ENCODE results near the gene FNDC4. TPM values are rescaled to one million over a fixed set of nuclear protein-coding genes. Genes with fewer than 3 reads are reported as not detected.
"Not testable (repeated sequence)": the region's sequence is repeated elsewhere in the genome, so short reads cannot be mapped to it uniquely, and the experiment has no call there.

The FNDC4 gene
- total RNA-seq: 28.2 and 30.0 TPM in 2 replicates

DNA sequence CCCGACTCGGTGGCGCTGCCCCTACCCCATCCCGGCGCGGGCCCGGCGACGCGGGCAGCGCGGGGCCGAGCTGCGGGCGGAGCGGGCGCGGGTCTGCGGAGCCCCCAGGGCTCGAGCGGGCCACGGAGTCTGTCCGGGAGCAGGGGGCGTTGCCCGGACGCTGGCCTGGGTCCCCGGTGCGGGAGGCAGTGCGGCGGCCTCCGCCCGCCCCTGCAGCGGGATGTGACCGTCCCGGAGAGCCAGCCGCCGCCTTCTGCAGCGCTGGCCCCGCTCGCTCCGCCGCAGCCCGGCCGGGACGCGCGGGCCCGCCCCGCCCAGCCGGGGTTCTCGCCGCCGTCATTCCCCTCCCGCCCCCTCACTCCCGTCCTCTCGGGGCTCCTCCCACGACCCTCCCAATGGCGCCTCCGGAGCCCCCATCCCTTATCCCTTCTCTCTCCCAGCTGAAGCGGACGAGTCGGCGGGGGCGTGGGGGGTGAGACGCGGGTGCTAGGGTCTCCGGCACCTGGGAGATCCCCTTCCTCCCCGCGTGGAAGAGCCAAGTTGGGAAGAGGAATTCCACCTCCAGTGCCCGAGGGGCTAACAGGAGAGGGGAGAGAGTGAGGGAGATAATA lies at the start of gene FNDC4:
Gene FNDC4, minus strand, starts transcription at position 257 of the 611 bp plus-strand sequence. CDS start 521 bp downstream, outside the sequence.
- no peaks in the 10 kb centered on the region for H3K27me3 ChIP-seq (ENCODE audit: control insufficient read depth, insufficient read depth, low read length)
- no peak for TF ChIP-seq CTCF (IDR thresholded peaks at IDR 0.05; ENCODE audit: insufficient read depth, low read length, poor library complexity, severe bottlenecking)
- H3K4me3 ChIP-seq (ENCODE audit: low read depth, low read length): peak within 1 kb of the TSS; percentile 58
- no peak for DNase-seq (ENCODE audit: low read depth)
- H3K36me3 ChIP-seq (ENCODE audit: control insufficient read depth, insufficient read depth, low read length): no peaks in the 10 kb centered on the region

DNA sequence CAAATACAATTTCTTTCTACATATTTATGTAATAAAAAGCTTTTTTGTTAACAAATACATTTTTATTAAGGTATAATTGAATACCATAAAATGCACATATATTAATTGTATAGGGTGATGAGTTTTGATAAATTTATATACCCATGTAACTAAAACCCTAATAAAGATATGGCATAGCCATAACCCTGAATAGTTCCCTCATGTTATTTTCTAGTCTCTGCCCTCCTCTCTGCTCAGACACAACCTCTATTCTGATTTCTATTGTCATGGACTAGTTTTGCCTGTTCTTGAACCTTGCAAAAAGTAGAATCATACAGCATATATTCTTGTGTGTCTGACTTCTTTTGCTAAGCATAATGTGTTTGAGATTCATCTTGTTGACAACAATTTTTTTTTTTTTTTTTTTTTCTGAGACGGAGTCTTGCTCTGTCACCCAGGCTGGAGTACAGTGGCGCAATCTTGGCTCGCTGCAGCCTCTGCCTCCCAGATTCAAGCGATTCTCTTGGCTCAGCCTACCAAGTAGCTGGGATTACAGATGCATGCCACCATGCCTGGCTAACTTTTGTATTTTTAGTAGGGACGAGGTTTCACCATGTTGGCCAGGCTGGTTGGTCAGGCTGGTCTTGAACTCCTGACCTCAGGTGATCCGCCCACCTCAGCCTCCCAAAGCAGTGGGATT lies 49.3 kb upstream of the FNDC4 start:
- no peak for DNase-seq (ENCODE audit: low read depth)
- H3K4me3 ChIP-seq (ENCODE audit: low read depth, low read length): no peak overlapping the region
- no peaks in the 10 kb centered on the region for H3K27me3 ChIP-seq (ENCODE audit: control insufficient read depth, insufficient read depth, low read length)
- TF ChIP-seq CTCF (IDR thresholded peaks at IDR 0.05; ENCODE audit: insufficient read depth, low read length, poor library complexity, severe bottlenecking): no peak
- H3K36me3 ChIP-seq (ENCODE audit: control insufficient read depth, insufficient read depth, low read length): no peaks in the 10 kb centered on the region

- not testable (repeated sequence) for H3K36me3 ChIP-seq (ENCODE audit: control insufficient read depth, insufficient read depth, low read length); H3K27me3 ChIP-seq (ENCODE audit: control insufficient read depth, insufficient read depth, low read length); H3K4me3 ChIP-seq (ENCODE audit: low read depth, low read length); DNase-seq (ENCODE audit: low read depth)
Observed at GRCh38 chr2:27539649-27540048, 44.6 kb upstream of the FNDC4 start.

- H3K27me3 ChIP-seq (ENCODE audit: control insufficient read depth, insufficient read depth, low read length); H3K4me3 ChIP-seq (ENCODE audit: low read depth, low read length); DNase-seq (ENCODE audit: low read depth); H3K36me3 ChIP-seq (ENCODE audit: control insufficient read depth, insufficient read depth, low read length): not testable (repeated sequence)
Observed at GRCh38 chr2:27538839-27539450, 43.9 kb upstream of the FNDC4 start.

DNA sequence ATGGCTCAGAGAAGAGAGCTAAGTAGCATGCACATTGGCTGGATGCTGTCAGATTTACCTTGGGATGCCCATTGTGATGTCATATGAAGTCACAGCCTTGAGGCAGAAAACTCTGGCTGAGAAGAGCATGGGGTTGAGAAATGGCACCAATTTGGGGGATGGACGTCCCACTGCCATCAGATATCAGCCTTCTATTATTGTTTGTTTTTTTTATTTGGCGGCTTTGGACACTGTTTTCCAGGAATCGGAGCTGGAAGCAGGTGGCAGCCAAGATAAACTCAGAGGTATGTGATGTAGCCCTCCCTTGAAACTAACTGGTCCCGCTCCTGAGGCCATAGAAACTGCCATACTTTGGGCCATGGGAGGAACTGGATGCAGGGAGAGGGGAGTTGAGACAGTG lies 42.3 kb upstream of the FNDC4 start:
- no peak for DNase-seq (ENCODE audit: low read depth)
- Histone ChIP-seq H3K27me3 (ENCODE audit: control insufficient read depth, insufficient read depth, low read length) (no peaks in the 10 kb centered on the region), H3K36me3 (ENCODE audit: control insufficient read depth, insufficient read depth, low read length) (no peaks in the 10 kb centered on the region), H3K4me3 (ENCODE audit: low read depth, low read length) (no peak overlapping the region)
- no peak for TF ChIP-seq CTCF (IDR thresholded peaks at IDR 0.05; ENCODE audit: insufficient read depth, low read length, poor library complexity, severe bottlenecking)

DNA sequence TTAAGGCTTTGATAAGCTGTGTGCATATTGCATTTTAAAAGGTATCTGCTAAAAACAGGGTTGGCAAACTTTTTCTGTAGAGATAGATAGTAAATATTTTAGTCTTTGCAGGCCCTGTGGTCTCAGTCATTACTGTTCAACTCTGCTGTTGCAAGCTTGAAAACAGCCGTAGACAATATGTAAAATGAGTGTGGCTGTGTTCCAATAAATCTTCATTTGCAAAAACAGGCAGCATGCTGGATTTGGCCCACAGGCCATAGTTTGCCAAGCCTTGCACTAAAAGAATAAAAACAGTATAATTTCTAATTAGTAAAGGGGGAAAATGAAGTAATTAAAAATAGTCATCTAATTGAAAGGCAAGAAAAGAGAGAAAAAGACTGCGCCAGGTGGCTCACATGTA lies 37.0 kb upstream of the FNDC4 start:
- H3K36me3 ChIP-seq (ENCODE audit: control insufficient read depth, insufficient read depth, low read length): no peaks in the 10 kb centered on the region
- DNase-seq (ENCODE audit: low read depth): no peak
- no peaks in the 10 kb centered on the region for H3K27me3 ChIP-seq (ENCODE audit: control insufficient read depth, insufficient read depth, low read length)
- H3K4me3 ChIP-seq (ENCODE audit: low read depth, low read length): no peak overlapping the region
- no peak for TF ChIP-seq CTCF (IDR thresholded peaks at IDR 0.05; ENCODE audit: insufficient read depth, low read length, poor library complexity, severe bottlenecking)
